ENCODE measurements around the gene CHAC1.

Gene CHAC1

DNA sequence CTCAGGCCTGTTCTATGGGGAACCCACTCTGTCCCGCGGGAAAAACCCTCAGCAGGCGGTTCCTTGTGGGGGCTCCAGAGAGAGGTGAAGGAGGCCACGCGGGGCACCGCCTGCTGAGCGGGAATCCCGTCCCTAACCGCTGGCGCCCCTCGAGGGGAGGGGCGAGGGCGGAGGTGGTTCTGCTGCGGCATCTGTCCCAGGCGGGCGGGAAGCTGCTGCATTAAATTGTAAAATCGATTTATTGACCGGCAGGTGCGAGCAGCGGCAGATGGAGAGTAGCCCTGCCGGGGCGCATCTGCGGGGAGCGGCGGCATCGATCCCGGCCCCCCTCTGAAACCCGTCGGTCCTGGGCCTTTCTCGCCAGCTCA, 27.8 kb upstream of the CHAC1 start:
- no peak for DNase-seq

DNA sequence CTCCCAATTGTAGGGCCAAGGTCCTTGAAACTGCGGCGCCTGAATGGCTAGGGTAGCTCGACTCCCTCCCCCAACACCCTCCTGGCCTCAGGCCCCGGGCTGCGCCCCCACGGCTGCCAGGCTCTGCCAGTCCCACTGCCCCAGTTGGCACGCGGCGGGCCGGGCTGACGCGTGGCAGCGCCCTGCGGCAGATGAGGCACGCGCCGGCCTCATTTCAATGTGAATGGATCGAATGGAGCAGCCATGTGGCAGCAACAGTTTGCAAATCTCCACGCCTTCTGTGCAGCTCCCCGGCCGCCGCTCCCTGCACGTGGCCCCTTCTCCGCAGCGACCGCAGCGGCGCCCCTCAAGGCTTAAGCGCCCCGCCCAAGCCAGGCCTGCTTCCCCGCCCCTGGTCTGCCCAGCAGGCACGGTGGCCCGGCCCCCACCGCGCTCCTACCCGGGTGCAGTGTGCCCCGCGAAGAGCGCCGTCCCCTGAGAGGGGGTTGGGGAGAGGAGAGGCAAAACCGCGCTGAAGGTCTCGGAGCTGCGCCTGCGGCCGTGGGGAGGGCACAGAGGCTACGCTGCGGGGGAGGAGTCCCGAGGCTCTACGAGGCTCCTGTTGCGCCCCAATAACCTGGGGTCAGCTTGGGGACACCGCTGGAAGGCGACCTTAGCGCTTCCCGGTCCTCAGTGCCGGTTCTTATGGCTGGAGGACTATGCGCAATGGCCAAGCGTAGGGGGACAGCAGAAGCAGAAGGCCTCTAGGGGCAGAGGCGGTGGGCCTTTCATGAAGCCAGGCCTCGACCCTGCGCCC, 27.2 kb upstream of the CHAC1 start:
- DNase-seq = peak in 1 of 2 donors; percentile 27

DNA sequence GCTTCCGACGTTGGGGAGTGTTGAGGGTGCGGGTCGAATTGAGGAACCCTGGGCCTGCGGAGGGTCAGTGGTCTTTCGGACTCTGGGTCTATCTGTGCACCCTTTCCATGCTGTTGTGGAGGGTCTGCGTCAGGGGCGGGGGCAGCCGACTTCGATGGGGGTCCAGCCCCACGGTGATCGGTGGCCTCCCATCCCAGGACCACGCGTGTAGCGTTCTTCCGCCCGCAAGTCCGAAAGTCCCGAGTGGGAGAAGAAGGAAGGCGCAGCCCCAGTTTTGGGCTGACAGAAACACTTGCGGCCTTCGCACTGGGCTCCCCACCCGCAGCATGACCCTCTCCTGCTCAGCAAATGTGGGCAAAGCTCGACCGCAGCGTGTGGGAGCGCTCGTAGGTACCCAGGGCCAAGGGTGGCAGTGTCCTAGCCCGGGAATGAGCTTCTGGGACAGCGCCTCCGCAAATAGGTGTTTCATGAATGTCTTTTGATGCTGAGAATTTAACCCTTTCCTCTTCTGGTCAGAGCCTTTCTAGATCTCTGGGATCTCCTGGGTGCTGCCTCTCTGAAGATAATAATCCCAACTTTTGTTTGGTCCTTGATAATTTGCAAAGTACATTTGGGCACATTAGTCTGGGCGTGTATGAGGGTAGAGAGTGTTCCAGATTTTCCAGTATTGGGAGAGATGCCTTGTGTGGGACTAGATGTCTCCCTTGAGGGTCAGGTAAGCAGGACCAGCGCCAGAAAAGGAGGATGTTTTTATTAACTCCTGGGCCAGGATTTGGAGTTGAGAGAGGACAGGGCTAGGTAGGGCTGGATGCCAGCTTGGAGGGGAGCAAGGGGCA, 26.4 kb upstream of the CHAC1 start:
- DNase-seq = no peak

DNA sequence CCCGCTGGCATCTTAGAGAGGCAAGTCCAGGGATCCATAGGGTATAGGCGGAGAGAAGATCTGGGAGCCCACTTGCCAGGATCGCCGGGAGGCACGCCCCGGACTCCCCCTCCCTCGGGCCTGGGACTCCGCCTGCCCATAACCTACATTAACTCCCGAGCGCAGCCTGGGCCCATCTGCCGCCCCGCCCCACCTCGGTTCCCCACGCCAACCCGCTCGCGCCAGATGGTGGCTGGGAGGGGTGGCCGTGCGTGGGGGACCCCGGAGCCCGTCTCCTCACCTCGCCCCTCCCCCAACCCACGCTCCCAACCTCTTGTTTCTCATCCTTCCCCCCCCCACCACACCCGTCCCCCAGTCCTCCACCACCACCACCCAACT, 25.8 kb upstream of the CHAC1 start:
- DNase-seq = no peak

DNA sequence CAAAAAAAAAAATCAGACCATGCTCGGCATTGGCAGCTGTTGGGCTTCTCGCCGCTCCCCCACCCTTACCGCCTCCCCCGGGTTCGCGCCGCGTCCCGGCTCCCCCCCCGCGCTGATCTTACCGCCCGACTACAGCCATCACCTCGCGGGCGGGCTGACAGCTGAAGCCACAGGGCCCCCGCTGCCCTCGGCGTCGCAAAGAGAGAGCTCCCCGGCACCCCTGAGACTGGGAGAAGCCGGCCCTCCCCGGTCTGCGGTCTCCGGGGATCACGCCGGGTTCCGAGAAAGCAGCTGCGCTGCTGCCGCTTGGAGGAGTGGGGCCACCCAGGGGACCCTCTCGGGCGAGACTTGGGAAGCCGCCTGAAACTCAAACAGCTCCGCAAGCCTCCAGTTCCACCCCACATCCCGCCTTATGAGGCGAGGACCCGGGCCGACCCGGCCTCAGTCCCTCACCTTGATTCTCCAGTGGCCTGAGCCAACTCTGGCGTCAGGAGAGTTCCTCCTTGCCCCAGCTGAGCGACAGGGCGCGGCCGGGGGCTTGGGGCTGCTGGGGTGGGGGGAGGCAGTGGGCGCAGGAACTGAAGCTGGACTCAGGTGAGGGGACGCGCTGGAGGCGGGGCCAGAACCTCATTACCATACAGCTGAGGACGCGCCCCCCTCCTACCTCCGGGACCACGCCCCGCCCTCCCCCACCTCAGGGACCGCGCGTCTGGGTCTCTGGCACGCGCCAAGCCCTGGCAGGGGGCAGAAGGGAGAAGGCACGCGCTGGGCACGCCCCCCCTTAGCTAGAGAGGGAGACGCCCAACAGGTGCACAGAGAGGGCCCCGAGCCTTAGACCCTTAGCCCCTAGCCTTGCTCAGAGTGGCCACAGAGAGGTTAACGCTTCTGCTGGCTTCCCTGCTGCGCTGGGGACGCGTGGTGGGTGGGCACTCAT, 25.1 kb upstream of the CHAC1 start:
- peak in 1 of 2 donors; percentile 39 for DNase-seq

DNA sequence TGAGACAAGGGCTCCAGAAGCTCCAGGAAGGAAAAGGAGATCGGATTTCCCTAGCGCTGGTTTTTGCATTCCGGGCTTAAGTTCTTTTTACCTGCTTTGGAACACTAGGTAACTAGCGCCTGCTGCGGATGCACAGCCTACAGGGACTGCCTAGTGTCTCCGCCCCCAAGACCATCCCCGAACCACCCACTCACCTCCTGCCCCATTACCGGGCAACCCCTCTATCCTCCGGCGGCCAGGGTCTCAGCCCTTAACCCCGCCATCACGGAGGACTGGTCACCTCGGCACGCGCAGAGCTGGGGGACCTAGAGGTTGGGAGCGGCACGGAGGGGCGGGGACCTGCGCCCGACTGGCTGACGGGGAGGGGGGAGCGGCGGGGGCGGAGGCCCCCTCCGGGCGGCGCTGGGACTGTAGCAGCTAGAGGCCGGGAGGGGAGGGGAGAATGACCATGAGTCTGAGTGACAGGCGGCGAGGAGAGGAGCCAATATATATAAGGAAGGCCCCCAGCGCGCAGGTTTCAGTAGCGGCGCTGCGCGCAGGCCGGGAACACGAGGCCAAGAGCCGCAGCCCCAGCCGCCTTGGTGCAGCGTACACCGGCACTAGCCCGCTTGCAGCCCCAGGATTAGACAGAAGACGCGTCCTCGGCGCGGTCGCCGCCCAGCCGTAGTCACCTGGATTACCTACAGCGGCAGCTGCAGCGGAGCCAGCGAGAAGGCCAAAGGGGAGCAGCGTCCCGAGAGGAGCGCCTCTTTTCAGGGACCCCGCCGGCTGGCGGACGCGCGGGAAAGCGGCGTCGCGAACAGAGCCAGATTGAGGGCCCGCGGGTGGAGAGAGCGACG, 24.2 kb upstream of the CHAC1 start, which contains the start of gene DLL4:
Gene DLL4 (plus strand): TSS at position 520 of the 839 bp plus-strand sequence. CDS start 329 bp downstream, outside the sequence.
- DNase-seq = peak; percentile 28 to 56

DNA sequence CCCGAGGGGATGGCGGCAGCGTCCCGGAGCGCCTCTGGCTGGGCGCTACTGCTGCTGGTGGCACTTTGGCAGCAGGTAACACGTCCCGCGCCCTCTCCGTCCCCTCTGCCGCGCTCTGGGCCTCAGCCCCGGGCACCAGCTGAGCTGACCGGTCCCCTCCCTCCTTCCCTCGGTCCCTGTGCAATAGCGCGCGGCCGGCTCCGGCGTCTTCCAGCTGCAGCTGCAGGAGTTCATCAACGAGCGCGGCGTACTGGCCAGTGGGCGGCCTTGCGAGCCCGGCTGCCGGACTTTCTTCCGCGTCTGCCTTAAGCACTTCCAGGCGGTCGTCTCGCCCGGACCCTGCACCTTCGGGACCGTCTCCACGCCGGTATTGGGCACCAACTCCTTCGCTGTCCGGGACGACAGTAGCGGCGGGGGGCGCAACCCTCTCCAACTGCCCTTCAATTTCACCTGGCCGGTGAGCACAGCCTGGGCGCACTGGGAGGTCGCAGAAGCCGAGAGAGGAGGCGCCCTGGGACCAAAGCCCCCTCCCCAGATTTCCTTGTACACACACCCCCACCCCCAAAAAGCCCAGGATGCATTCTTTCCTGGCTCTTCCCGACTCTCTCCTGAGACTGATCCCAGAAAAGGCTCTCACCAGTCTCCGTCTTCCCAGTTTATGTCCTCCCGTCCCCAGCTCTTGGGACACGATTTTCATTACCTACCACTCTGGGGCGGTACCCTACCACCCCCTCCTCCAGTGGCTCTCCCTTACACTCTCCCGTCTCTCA, 23.4 kb upstream of the CHAC1 start:
- DNase-seq = peak in 1 of 2 donors; percentile 25

DNA sequence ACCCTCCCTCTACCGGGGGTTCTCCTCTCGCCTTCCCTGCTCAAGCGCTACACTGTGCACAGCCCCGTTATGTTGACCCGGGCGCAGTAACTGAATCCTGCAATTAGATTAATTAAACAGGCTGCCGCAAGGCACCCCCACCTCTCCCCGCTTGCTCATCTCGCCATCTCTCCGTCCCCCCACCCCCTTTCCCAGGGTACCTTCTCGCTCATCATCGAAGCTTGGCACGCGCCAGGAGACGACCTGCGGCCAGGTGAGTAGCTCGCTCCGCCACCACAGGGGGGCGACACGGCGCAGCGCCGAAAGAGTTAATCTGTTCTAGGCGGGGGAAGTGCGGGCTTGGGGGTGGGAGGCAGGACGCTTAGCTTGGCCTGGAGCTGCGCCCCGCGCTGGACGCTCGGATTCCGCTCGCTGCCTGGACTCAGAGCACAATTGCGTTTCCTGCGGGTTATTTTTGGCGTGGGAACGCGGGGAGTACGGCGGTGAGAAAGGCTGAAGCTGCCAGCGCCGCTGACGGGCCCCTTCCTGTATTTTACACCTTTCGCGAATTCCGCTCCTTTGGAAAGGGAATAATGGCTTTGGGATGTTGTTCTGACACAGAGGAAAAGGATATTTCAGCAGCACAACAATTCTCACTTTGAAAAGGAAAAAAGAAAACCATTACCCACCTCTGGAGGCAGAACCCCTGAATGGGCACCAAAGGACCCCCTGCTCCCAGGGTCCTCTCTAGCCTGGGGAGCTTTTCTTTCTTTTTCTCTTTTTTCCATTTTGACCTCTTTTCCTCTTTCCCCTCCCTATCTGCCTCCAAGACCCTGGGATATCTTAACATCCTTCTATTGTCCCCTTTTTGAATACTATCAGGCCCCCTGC, 22.6 kb upstream of the CHAC1 start:
- peak; percentile 53 to 71 for DNase-seq

DNA sequence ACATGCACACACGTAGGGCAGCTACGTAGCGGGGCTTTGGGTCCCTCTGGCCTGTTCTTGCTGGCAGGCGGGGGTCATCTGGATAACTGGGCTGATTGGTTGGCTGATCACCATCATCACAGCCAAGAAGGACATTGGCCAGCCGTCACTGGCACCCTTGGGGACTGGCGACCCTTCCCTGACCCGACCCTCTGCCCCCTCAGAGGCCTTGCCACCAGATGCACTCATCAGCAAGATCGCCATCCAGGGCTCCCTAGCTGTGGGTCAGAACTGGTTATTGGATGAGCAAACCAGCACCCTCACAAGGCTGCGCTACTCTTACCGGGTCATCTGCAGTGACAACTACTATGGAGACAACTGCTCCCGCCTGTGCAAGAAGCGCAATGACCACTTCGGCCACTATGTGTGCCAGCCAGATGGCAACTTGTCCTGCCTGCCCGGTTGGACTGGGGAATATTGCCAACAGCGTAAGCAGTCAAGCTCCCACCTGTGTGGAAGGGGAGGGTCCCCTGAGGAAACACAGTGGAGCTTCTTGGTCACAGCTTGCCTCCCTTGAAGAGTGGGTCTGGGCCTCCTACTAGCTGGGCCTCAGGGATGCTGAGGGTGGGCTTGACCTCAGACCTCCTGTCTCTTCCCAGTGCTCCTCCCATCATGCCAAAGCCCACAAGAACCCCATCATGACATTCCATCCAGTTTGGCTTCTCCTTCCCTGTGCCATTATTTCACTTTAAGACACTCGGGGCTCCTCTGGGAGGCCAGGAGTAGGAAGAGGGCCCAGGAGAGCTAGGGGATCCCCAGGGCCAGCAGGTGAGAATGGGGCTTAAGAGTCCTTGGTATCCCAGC, 21.8 kb upstream of the CHAC1 start:
- no peak for DNase-seq

DNA sequence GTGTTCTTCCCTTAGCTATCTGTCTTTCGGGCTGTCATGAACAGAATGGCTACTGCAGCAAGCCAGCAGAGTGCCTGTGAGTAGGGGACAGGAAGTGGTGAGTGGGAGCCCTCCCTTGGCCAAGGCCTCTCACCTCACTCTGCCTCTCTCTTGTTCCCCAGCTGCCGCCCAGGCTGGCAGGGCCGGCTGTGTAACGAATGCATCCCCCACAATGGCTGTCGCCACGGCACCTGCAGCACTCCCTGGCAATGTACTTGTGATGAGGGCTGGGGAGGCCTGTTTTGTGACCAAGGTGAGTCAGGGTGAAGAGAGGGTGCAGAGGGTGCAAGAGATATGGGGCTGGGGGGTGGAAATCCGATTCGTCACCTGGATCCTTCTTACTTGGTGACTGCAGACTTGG, 21.1 kb upstream of the CHAC1 start:
- DNase-seq = no peak

DNA sequence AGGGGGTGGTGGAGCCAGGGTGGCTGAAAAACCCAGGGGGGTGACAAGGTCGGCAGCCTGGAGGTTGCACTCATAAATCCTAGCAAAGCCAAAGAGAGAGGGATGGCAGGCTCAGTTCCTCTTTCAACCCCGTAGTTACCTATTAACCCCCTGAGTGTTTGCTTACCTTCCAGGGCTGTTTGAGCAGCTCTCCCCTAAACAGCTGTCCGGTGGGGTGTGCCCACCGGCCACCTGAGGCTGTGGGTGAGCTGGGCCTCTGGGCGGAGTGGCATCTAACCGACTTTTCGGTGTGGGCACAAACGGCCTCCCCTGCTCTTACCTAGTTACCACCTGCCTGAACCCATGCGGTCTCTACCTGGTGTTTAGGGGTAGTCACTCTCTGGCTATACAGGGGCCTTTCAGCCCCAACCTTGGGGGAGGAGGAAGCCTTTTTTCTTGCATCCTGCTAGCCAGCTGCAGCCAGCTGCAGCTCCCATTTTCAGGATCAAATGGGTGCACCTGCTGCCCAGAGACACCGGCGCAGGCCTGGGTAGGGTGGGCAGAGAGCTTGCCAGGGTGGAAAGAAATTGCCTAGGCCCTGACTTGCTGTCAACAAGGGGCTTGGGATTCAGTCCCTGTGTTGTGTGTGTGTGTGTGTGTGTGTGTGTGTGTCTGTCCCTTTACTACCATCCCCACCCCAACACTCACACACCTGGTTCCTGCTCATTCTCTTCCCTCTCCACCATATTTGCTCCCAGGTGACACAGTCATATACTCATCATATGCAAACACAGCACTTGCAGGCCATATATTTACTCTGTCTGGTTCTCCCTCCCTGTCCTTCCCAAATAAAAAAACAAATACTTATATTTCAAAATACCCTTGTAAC, 20.4 kb upstream of the CHAC1 start:
- DNase-seq = no peak

DNA sequence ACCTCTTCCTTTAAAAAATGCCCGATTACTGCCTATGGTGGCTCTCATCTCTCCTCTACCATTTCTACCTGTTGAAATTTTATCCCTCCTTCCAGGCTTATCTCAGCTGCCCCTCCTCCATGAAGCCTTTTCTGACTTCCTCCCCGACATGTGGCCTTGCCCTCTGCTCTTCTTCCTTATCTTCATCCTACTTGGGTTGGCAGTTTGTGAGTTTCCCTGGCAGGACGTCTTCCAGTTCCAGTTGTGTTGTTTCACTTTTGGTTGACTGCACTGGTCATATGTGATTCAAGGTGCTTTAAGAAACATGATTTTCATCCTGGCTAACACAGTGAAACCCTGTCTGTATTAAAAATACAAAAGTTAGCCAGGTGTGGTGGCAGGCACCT, 19.8 kb upstream of the CHAC1 start:
- no peak for DNase-seq

DNA sequence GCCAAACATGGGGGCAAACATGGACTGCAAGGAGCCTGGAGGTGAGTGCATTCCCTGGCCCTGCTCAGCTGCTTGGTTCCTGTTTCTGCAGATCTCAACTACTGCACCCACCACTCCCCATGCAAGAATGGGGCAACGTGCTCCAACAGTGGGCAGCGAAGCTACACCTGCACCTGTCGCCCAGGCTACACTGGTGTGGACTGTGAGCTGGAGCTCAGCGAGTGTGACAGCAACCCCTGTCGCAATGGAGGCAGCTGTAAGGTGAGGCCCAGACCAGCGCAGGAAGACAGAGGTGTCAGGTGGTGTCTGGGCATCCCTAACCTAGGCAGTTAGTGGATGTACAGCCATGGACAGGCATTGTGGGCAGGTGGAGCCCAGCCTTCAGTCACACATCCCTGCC, 18.8 kb upstream of the CHAC1 start:
- no peak for DNase-seq

DNA sequence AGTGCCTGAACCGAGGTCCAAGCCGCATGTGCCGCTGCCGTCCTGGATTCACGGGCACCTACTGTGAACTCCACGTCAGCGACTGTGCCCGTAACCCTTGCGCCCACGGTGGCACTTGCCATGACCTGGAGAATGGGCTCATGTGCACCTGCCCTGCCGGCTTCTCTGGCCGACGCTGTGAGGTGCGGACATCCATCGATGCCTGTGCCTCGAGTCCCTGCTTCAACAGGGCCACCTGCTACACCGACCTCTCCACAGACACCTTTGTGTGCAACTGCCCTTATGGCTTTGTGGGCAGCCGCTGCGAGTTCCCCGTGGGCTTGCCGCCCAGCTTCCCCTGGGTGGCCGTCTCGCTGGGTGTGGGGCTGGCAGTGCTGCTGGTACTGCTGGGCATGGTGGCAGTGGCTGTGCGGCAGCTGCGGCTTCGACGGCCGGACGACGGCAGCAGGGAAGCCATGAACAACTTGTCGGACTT, 17.0 kb upstream of the CHAC1 start:
- DNase-seq = no peak

DNA sequence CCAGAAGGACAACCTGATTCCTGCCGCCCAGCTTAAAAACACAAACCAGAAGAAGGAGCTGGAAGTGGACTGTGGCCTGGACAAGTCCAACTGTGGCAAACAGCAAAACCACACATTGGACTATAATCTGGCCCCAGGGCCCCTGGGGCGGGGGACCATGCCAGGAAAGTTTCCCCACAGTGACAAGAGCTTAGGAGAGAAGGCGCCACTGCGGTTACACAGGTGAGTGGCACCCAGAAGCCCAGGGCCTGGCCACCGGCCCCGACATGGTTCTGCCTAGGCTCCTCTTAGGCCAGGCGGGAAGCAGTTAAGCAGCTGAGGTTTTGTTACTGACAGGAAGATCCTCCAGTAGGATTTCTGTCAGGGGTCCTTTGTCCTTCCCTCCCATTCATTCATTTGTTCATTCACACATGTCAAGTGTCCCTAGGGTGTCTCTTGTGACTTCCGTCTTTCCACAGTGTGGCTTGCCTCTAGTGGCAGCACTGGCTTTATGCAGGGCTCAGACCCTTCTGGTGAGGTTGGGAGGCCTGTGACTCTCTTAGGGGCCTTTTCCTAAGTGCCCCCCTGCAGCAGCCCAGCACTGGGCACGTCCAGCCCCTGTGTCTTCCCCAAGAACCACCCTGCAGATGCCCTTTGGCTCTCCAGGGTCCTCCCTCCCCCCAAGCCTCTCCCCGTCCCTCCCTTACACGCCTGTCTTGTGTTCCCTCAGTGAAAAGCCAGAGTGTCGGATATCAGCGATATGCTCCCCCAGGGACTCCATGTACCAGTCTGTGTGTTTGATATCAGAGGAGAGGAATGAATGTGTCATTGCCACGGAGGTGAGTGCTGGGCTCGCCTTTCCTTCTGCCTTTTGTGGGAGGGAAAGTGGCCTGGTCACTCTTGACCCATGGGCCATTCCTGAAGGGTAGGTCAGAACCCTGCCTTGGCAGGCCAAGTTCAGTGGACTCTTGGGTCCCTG, 16.3 kb upstream of the CHAC1 start:
- no peak for DNase-seq

DNA sequence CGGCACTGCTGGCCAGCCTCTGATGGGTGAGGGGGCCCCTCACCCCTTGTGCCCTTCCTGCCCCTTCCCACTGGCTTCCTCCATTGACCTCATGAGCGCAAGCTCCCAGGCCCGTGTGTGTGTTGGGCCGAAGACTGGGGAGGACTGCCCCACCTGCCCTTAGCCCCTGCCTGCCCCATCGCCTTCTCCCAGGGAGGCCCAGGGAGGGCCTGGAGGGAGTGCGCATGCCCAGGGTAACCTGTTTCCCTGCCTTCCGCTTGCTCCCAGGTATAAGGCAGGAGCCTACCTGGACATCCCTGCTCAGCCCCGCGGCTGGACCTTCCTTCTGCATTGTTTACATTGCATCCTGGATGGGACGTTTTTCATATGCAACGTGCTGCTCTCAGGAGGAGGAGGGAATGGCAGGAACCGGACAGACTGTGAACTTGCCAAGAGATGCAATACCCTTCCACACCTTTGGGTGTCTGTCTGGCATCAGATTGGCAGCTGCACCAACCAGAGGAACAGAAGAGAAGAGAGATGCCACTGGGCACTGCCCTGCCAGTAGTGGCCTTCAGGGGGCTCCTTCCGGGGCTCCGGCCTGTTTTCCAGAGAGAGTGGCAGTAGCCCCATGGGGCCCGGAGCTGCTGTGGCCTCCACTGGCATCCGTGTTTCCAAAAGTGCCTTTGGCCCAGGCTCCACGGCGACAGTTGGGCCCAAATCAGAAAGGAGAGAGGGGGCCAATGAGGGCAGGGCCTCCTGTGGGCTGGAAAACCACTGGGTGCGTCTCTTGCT, 15.3 kb upstream of the CHAC1 start:
- no peak for DNase-seq
